ENCODE data around the gene MAMDC4. TPM values are rescaled to one million over a fixed set of nuclear protein-coding genes. Genes with fewer than 3 reads are reported as not detected.

Gene MAMDC4
- total and polyA plus RNA-seq, 2 of the 13 experiments (the other 11 are each of a cell fraction or from before 2014, with no cell fraction given), result 6.0 to 6.8 TPM

DNA sequence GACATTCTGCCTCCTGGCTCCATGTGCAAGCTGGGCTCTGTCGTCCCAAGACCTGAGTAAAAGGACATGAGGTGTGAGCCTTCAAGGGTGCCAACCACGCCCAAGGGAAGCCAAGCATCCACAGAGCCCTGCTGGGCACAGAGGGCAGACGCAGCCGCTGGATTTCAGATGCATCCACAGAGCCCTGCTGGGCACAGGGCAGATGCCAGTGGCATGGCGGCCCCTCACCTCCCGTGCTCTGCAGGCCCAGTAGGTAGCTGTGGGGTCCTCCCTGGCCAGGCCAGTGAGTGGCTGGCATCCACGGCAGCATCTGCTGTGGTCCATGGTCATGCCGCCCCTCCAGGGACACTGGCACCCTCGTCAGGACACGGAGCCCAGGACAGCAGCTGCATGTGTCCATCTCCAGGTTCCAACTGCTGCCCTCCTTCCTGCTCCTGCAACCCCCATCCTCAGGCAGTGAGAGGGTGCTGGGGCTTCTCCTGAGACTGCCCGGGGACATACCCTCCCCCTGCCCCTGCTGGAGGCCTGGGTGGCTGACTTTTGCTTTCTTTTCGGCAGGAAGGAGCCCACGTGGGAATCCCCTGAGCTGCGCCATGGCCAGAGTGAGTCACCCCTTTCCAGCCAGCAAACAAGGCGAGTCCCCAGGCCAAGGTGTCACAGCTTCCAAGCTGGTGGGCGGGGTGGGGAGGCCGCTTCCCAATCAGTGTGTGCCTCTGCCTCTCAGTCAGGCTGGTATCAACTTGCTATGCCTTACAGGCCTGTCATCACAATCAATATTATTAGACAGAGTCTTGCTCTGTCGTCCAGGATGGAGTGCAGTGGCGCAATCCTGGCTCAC lies 30.2 kb downstream of the MAMDC4 start (continued):
- TF ChIP-seq TSC22D2 (CRISPR knock-in tag; IDR thresholded peaks at IDR 0.05; ENCODE audit: borderline replicate concordance), result peak; percentile 60; the same call in 1 of the 2 replicates
- 0 out of 2 replicates have a peak, but pooled peaks have one; percentile 48 for TF ChIP-seq TOPORS (CRISPR knock-in tag; IDR thresholded peaks at IDR 0.05)
- TF ChIP-seq ZNF232 (CRISPR knock-in tag; IDR thresholded peaks at IDR 0.05; ENCODE audit: borderline replicate concordance), result no peak
- no peak; the same call in 1 of the 2 replicates for TF ChIP-seq ATF7-NPFF (CRISPR knock-in tag; IDR thresholded peaks at IDR 0.05; ENCODE audit: low read depth)
- no peak for TF ChIP-seq PRPF4 (IDR thresholded peaks at IDR 0.05; ENCODE audit: low read depth, low read length, poor library complexity, severe bottlenecking)
- TF ChIP-seq, protein P1, sequence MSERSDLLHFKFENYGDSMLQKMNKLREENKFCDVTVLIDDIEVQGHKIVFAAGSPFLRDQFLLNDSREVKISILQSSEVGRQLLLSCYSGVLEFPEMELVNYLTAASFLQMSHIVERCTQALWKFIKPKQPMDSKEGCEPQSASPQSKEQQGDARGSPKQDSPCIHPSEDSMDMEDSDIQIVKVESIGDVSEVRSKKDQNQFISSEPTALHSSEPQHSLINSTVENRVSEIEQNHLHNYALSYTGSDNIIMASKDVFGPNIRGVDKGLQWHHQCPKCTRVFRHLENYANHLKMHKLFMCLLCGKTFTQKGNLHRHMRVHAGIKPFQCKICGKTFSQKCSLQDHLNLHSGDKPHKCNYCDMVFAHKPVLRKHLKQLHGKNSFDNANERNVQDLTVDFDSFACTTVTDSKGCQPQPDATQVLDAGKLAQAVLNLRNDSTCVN (CRISPR knock-in tag; IDR thresholded peaks at IDR 0.05; ENCODE audit: borderline replicate concordance), result no peak; the same call in 1 of the 2 replicates
- TF ChIP-seq ARNT (IDR thresholded peaks at IDR 0.05), result no peak
- TF ChIP-seq MIER2 (CRISPR knock-in tag; IDR thresholded peaks at IDR 0.05), result 0 out of 2 replicates have a peak, but pooled peaks have one; percentile 40
- TF ChIP-seq, protein P2, sequence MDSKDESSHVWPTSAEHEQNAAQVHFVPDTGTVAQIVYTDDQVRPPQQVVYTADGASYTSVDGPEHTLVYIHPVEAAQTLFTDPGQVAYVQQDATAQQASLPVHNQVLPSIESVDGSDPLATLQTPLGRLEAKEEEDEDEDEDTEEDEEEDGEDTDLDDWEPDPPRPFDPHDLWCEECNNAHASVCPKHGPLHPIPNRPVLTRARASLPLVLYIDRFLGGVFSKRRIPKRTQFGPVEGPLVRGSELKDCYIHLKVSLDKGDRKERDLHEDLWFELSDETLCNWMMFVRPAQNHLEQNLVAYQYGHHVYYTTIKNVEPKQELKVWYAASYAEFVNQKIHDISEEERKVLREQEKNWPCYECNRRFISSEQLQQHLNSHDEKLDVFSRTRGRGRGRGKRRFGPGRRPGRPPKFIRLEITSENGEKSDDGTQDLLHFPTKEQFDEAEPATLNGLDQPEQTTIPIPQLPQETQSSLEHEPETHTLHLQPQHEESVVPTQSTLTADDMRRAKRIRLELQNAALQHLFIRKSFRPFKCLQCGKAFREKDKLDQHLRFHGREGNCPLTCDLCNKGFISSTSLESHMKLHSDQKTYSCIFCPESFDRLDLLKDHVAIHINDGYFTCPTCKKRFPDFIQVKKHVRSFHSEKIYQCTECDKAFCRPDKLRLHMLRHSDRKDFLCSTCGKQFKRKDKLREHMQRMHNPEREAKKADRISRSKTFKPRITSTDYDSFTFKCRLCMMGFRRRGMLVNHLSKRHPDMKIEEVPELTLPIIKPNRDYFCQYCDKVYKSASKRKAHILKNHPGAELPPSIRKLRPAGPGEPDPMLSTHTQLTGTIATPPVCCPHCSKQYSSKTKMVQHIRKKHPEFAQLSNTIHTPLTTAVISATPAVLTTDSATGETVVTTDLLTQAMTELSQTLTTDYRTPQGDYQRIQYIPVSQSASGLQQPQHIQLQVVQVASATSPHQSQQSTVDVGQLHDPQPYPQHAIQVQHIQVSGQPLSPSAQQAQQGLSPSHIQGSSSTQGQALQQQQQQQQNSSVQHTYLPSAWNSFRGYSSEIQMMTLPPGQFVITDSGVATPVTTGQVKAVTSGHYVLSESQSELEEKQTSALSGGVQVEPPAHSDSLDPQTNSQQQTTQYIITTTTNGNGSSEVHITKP (CRISPR knock-in tag; IDR thresholded peaks at IDR 0.05; ENCODE audit: low read depth), result peak; percentile 42; the same call in 1 of the 2 replicates
- TF ChIP-seq, protein P3, sequence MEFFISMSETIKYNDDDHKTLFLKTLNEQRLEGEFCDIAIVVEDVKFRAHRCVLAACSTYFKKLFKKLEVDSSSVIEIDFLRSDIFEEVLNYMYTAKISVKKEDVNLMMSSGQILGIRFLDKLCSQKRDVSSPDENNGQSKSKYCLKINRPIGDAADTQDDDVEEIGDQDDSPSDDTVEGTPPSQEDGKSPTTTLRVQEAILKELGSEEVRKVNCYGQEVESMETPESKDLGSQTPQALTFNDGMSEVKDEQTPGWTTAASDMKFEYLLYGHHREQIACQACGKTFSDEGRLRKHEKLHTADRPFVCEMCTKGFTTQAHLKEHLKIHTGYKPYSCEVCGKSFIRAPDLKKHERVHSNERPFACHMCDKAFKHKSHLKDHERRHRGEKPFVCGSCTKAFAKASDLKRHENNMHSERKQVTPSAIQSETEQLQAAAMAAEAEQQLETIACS (CRISPR knock-in tag; IDR thresholded peaks at IDR 0.05), result no peak
- no peak for TF ChIP-seq CBFB (CRISPR knock-in tag; IDR thresholded peaks at IDR 0.05)
- TF ChIP-seq CREB1 (IDR thresholded peaks at IDR 0.05), result peak; percentile 79
- TF ChIP-seq CREB1 (CRISPR knock-in tag; IDR thresholded peaks at IDR 0.05), result peak; percentile 81
- TF ChIP-seq RBM39 (IDR thresholded peaks at IDR 0.05; ENCODE audit: low read depth, low read length, poor library complexity, severe bottlenecking), result no peak
- TF ChIP-seq, protein P4, sequence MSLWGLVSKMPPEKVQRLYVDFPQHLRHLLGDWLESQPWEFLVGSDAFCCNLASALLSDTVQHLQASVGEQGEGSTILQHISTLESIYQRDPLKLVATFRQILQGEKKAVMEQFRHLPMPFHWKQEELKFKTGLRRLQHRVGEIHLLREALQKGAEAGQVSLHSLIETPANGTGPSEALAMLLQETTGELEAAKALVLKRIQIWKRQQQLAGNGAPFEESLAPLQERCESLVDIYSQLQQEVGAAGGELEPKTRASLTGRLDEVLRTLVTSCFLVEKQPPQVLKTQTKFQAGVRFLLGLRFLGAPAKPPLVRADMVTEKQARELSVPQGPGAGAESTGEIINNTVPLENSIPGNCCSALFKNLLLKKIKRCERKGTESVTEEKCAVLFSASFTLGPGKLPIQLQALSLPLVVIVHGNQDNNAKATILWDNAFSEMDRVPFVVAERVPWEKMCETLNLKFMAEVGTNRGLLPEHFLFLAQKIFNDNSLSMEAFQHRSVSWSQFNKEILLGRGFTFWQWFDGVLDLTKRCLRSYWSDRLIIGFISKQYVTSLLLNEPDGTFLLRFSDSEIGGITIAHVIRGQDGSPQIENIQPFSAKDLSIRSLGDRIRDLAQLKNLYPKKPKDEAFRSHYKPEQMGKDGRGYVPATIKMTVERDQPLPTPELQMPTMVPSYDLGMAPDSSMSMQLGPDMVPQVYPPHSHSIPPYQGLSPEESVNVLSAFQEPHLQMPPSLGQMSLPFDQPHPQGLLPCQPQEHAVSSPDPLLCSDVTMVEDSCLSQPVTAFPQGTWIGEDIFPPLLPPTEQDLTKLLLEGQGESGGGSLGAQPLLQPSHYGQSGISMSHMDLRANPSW (CRISPR knock-in tag; IDR thresholded peaks at IDR 0.05; ENCODE audit: borderline replicate concordance), result peak; percentile 17; the same call in 1 of the 2 replicates
- TF ChIP-seq CCAR2 (optimal IDR thresholded peaks at IDR 0.05; ENCODE audit: low read depth, low read length), result no peak
- TF ChIP-seq, protein P5, sequence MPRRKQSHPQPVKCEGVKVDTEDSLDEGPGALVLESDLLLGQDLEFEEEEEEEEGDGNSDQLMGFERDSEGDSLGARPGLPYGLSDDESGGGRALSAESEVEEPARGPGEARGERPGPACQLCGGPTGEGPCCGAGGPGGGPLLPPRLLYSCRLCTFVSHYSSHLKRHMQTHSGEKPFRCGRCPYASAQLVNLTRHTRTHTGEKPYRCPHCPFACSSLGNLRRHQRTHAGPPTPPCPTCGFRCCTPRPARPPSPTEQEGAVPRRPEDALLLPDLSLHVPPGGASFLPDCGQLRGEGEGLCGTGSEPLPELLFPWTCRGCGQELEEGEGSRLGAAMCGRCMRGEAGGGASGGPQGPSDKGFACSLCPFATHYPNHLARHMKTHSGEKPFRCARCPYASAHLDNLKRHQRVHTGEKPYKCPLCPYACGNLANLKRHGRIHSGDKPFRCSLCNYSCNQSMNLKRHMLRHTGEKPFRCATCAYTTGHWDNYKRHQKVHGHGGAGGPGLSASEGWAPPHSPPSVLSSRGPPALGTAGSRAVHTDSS (CRISPR knock-in tag; conservative IDR thresholded peaks at IDR 0.05), result no peak
- TF ChIP-seq ZNF749 (CRISPR knock-in tag; IDR thresholded peaks at IDR 0.05; ENCODE audit: borderline replicate concordance), result no peak
